GM18868 (cell line): ENCODE data around the gene SPATA2L.
"Not testable (repeated sequence)": the region's sequence is repeated elsewhere in the genome, so short reads cannot be mapped to it uniquely, and the experiment has no call there.

Source experiments
- ATAC-seq: cut with Tn5 transposase; IDR thresholded peaks from one replicate; pipeline ENCODE4 v1.9.1; 2021; ENCODE audit warnings: mild to moderate bottlenecking, moderate library complexity; ENCODE audit not compliant: unreplicated experiment

Gene SPATA2L

GRCh38 chr16:89691231-89691985 is 10.1 kb downstream of the SPATA2L start:
- ATAC-seq: no peak

DNA sequence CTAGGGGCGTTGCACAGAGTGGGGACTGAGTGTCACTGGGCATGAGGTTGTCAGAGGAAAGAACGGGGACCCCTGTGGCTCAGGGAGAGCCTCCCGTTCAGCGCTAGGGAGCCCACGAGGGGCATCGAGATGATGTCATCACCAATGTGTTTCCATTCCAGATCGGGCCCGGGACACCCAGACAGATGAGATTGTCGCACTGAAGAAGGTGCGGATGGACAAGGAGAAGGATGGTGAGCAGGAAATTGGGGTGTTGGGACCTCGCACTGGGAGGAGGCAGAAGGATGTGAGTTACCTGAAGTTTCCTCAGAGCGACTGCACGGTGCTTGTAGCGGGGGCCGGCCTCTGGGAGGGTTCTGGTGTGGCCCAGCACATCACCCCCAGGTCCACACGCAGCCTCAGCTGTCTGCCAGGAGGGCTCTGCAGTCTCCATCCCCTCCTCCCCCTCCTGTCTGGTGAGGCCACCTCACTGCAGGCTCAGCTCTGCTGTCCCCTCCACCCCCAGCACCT is 11.1 kb downstream of the SPATA2L start:
- no peak for ATAC-seq

- ATAC-seq: not testable (repeated sequence)
Measured at GRCh38 chr16:89689621-89690020, 11.9 kb downstream of the SPATA2L start.

DNA sequence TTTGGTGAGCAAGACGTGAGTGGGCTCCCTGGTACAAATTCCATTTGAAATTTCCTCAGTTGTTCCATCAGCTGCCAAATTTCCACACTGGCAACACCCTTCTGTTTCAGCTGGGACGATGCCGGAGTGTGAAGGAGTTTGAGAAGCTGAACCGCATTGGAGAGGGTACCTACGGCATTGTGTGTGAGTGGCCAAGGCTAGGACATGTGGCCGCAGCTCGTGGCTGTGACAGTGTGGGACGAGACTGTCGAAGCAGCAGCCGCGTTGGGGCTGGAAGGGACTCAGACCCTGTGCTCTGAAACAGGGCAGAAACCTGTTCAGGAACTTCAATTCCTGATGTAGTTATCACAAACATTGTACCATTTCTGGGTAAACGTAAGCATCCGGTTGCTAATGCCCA is 12.4 kb downstream of the SPATA2L start:
- ATAC-seq: no peak

- ATAC-seq: no peak
Measured at GRCh38 chr16:89688395-89688794, 13.1 kb downstream of the SPATA2L start.

DNA sequence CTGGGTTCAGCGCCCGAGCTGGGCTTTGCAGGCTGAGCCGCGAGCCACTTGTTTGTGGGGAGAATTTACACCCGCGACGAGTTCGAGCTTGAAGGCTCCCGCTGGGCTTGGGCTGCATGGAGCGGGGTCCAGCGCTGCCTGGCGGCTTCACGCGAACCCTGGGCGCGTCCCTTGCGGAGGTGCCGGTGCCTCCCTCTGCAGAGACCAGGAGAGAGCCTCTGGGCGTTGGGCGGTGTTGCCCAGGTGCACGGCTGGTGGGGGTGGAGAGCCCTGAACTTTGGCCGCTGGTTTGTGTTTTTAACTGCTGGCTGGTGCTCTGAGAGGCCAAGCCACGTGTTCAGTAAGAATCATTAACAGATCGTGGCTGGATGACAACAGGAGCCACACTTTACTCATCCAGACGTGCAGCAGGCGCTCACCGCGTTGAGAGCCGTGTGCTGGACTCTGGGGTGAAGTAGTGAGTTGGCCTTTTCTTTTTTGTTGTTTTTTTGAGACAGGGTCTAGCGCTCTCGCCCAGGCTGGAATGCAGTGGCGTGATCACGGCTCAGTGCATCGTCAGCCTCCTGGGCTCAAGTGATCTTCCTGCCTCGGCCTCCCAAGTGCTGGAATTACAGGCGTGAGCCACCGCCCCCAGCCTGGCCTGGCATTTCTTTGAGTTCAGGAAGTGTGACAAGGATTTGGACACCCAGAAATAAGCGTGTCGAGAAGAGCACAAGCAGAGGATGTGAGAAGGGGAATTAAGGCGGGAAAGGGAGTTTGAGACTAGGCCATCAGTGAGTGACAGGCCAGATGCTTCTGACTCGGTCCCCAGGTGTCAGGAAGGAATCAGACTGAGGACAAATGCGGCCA is 14.2 kb downstream of the SPATA2L start:
- peak; percentile 10 for ATAC-seq

DNA sequence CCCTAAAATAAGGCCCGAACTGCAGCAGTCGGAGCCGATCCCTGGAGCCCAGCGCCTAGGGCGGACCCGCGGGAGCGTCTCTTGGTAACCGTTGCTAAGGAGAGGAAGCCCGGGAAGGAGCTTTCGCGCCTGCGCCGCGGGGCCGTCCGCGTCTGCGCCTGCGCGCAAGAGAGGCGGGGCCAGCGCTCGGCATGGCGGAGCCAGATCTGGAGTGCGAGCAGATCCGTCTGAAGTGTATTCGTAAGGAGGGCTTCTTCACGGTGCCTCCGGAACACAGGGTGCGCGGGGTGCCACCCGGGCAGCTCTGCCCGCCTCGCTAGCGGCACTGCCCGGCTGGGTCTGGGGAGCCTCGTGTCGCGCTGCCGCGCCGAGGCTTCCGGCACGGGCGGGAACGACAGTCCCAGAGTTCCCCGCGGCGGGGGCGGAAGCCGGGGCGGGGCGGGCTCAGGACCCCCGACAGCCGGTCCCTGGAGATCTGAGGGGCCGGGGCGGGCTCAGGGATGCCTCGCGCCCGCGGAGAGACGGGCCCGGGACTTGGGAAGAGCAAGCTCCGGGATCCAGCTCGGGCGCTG is 14.9 kb downstream of the SPATA2L start, which contains the start of gene CDK10:
CDK10 (plus strand) TSS at position 170 of the 572 bp plus-strand sequence; CDS start at position 192, 22 bp downstream.
- peak; percentile 80 for ATAC-seq

DNA sequence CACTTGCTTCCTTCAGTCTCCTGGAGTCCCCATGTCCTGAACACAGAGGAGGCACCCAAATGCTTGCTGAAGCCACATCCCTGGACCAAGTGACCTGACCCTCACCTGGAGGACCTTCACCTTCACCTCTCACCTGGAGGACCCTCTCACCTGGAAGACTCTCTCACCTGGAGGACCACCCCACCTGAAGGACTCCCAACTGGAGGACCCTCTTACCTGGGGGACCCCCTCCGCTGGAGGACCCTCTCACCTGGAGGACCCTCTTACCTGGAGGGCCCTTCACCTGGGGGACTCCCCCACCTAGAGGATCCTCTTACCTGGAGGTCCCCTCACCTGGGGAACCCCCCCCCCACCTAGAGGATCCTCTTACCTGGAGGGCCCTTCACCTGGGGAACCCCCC is 15.6 kb downstream of the SPATA2L start:
- ATAC-seq: no peak

- ATAC-seq: no peak
Measured at GRCh38 chr16:89678258-89678657, 23.2 kb downstream of the SPATA2L start.

DNA sequence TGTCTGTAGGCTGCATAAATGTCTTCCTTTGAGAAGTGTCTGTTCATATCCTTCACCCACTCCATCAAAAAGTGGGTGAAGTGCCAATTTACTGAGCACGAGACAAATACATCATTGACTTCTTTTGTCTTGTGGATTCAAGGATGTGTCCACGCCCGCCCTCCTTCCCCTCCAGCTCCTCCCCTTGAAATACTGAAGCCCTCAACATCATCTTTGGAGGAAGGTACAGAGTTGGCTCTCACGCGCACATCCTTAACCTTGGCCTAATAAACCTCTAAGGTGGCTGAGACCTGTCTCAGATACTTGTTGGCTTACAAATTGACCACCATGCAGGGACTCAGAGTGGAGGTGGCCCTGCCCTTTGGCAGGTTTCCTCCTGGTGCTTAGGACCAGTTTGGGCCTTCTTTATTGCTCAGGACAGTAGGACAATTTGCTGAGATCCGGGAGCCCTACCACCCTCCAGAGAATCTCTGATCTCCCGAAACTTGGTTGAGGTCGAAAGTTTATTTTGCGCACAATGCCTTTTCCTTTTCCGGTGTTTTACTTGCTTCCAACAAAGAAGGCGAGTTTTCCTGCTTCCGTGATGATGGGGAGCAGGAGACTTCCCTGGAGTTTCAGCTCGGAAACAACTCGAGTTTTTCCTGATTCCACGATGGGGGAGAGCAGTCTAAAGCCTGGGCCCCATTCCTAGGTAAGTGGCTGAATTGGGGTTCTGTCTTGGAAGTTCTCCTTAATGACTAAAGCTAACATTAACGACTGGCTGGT is 29.1 kb downstream of the SPATA2L start:
- ATAC-seq: no peak

GRCh38 chr16:89671565-89671964 is 29.9 kb downstream of the SPATA2L start:
- not testable (repeated sequence) for ATAC-seq

DNA sequence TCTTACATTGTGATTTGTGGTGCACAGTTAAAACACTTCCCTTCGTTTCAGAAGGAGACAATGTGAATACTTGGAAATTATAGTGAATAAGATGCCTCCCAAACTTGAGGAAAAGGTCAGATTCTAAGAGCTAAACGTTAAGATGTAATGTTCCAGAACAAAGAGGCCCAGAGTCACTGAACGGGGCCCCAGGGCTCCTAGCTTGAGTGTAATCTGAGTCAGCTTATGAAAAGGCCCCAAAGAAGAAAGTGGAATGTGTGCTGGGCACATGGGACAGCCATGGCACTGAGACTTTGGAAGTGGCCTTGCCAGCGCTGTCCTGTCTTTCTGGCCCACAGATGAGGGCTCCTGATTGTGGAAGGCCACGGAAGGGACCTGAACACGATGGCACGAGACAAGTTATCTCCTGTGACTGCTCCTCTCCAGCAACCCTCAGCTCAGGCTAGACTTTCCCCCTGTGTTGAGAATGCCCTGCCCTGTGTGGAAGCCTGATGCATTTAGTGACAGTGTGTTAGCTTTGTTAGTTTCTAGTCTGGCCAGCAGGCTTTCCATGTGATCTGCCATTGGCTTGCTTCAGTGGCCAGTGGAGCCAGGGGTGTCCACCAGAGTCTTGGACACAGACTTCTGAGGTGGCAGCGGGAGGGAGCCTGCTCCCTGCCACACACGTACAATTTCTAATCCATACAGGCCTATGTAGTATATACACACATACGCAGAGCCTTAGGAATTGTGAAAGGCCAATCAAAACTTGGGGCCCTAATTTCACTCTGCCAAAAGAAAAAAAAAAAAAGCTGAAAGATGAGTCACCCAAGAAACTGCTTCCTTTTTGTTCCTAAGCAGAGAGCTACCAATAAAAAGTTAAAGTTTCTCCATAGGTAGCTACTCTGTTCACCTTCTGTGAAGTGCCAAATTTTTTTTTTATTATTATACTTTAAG is 30.7 kb downstream of the SPATA2L start:
- ATAC-seq: no peak

GRCh38 chr16:89669755-89670154 is 31.8 kb downstream of the SPATA2L start:
- no peak for ATAC-seq

DNA sequence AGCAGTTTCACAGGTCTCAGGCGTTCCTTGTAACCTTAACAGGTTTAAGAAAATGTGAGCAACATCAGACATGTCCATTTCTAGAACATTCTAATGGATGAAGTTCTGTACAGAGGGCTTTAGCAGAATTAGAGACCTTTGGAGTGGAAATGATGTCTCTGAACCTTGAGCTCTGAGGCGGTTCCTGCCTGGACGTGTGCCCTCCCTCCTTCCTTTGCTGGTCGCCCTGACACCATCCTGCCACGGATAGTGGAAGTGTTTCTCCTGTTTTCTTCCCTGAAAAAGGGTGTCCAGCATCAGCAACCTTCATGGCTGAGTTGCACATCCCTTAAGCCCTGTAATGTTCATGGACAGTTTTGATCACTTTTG is 32.7 kb downstream of the SPATA2L start:
- ATAC-seq: no peak

DNA sequence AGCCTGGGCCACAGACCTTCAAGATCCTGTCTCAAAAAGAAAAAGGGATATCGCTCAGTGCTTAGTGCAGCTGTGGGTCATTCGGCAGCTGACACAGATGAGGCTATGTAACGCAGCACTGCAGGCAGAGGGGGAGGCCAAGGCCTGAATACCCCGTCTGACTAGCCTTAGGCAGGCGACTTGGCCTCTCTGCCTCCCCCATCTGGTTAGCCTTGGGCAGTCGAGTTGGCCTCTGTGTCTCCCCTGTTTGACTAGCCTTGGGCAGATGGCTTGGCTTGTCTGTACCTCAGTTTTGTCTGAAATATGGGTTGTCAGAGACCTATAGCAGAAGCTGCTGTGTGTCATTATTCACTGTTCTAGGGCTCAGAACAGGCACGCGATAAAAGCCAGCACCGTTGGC is 33.9 kb downstream of the SPATA2L start:
- no peak for ATAC-seq

DNA sequence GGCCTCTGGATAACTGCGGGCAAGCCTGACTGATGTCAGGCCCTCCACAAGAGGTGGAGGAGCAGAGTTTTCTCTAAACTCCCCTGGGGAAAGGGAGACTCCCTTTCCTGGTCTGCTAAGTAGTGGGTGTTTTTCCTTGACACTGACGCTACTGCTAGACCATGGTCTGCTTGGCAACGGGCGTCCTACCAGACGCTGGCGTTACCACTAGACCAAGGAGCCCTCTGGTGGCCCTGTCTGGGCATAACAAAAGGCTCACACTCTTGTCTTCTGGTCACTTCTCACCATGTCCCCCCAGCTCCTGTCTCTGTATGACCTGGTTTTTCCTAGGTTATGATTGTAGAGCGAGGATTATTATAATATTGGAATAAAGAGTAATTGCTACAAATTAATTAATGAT is 34.5 kb downstream of the SPATA2L start:
- ATAC-seq: not testable (repeated sequence)

DNA sequence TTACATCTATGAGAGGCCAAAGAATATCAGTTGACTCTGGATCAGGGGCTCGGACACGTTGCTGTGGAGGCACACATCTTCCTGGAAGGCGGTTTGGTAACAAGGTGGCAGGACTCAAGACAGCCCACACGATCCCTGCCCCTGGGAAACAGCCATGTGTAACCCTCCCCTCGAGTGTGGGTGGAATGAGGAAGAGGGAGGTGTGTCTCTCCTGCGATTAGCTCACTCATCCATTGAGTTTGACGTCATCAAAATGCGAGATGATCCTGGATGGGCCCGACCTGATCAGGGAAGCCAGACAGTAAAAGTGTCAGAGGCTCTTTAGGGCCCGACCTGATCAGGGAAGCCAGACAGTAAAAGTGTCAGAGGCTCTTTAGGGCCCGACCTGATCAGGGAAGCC is 37.3 kb downstream of the SPATA2L start:
- not testable (repeated sequence) for ATAC-seq

DNA sequence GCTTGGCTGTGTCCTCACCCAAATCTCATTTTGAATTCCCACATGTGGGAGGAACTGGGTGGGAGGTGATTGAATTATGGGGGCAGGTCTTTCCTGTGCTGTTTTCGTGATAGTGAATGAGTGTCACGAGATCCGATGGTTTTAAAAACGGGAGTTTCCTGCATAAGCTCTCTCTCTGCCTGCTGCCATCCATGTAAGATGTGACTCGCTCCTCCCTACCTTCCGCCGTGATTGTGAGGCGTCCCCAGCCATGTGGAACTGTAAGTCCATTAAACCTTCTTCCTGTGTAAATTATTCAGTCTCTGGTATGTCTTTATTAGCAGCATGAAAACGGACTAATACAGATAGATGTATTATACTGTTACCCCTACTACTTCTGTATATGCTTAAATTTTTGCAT is 40.3 kb downstream of the SPATA2L start:
- no peak for ATAC-seq

DNA sequence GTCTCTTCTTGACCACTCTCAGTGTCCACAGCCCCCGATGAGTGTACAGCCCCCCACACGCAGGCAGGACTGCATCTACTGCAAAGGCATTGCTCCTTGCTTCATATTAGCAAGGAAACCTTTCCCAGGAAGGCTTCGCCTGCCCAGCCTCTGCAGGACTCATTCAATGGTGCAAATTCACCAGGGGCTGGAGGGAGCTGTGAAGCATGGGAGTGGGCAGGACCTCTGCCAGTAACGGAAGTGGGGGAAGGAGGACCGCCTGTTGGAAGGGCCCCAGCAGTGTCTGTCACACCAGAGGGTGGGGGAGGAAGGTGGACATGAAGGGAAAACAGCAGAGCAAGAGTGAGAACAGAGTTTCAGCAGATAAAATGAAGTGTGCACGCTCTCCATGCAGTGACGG is 41.4 kb downstream of the SPATA2L start:
- no peak for ATAC-seq
